BJ (cell line): ENCODE data around the gene HEMGN. TPM values are rescaled to one million over a fixed set of nuclear protein-coding genes. Genes with fewer than 3 reads are reported as not detected.
"Not testable (repeated sequence)": the region's sequence is repeated elsewhere in the genome, so short reads cannot be mapped to it uniquely, and the experiment has no call there.

Source experiments
- CTCF ChIA-PET: fragments of 350-600 bp; formaldehyde crosslinking; extraction: SDS; loops from one replicate; lab custom pipeline; 2021; ENCODE audit warnings: antibody characterized with exemption, inconsistent platforms; lab: Yijun Ruan, JAX
- POLR2A ChIA-PET: fragments of 300-600 bp; sonication (Branson Sonifier 250); formaldehyde crosslinking; extraction: SDS; loops from one replicate; lab custom pipeline; 2021; ENCODE audit warnings: antibody characterized with exemption; lab: Charles Lee
- DNase-seq: peaks from one replicate; pipeline ENCODE4 v3.0.0-alpha.2; 2011; ENCODE audit warnings: low read depth
- H3K27me3 ChIP-seq: 2 replicates; pipeline ENCODE4 v1.6.0; 2011; ENCODE audit warnings: low read length; ENCODE audit not compliant: control insufficient read depth, insufficient read depth
- H3K36me3 ChIP-seq: 2 replicates; pipeline ENCODE4 v1.5.1; 2011; ENCODE audit warnings: low read length; ENCODE audit not compliant: control insufficient read depth, insufficient read depth
- H3K4me3 ChIP-seq: 2 replicates; pipeline ENCODE4 v1.5.1; 2011; ENCODE audit warnings: low read depth, mild to moderate bottlenecking, control low read depth, low read length
- polyA plus RNA-seq: library from polyadenylated mRNA; depleted of rRNA; stranded (reverse); fragments of >200 nt; gene quantifications from 2 replicates; pipeline ENCODE4 v1.2.3, GENCODE V29; 2011
- TF ChIP-seq, protein P1 (sequence below): IDR thresholded peaks from 2 replicates; pipeline ENCODE4 v1.5.1; 2011; ENCODE audit warnings: low read depth, mild to moderate bottlenecking, control low read depth, inconsistent platforms, low read length, moderate library complexity; ENCODE audit not compliant: insufficient read depth

Gene HEMGN
- polyA plus RNA-seq, 1 experiment = not detected

DNA sequence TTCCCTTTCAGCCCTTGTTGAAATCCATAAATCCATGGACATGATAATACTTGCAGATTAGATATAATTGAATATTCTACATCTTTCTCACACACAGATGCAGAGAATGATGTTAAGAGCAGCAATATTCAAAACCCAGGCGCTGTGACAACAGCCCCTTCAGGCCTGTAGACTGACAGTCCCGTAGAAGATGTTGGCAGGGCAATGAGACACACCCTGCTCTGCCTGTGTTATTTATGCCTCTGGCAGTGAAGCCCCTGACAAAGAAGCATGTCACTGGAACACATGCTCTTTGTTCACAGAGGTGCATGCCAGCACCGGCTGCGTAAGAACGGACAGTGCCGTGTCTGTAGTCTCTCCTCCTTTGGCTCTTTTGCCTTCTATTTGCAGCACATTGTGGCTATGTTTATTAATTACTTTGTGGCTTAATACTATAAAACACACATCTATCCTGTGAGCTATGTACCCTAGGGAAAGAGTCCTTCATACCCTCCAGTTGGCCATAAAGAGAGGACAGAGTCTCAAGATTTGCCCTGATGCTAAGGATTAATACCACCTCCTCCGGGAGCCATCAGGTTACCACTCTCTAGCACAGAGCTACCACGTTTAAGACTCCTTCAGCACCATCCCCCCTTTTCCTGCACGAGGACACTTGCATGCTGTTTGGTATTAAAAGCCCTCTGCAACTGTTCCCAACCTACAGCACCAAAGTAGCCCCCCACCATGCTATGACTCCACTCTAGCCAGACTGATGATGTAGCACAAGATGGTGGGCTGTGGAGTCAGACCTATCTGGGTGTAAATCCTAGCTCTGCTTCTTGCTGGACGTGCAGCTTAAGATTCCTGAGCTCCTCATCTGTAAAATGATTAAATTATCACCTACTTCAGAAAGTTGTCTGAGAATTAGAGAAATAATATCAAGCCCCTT, 43.2 kb upstream of the HEMGN start:
- H3K36me3 ChIP-seq = no peaks in the 10 kb centered on the region
- POLR2A ChIA-PET = no interaction called here
- TF ChIP-seq, protein P1, sequence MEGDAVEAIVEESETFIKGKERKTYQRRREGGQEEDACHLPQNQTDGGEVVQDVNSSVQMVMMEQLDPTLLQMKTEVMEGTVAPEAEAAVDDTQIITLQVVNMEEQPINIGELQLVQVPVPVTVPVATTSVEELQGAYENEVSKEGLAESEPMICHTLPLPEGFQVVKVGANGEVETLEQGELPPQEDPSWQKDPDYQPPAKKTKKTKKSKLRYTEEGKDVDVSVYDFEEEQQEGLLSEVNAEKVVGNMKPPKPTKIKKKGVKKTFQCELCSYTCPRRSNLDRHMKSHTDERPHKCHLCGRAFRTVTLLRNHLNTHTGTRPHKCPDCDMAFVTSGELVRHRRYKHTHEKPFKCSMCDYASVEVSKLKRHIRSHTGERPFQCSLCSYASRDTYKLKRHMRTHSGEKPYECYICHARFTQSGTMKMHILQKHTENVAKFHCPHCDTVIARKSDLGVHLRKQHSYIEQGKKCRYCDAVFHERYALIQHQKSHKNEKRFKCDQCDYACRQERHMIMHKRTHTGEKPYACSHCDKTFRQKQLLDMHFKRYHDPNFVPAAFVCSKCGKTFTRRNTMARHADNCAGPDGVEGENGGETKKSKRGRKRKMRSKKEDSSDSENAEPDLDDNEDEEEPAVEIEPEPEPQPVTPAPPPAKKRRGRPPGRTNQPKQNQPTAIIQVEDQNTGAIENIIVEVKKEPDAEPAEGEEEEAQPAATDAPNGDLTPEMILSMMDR = no peak
- no peak for DNase-seq
- H3K27me3 ChIP-seq = no peaks in the 10 kb centered on the region; the same call in 1 of the 2 replicates
- CTCF ChIA-PET = interaction anchor here (0.6 to 1.7 kb wide), 4 partner anchors 22 to 254 kb away, joined by 3 to 7 read pairs (median 4); partner anchors contain the start of gene TRMO
- H3K4me3 ChIP-seq = no peak overlapping the region

DNA sequence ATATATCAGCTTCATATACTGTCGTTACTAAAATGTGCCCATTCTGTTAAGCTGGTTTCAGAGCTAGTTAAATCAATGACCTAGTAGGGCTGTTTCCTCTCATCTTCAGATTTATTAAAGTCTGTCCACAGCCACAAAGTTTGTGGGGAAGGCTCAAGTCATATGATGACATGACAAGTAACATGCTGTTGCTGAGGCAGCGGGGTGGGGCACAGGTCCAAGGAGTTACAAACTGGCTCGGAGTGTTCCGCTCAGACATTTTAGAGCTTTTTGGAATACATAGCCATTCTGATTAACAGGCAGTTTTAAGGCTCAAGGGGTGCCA, 42.5 kb upstream of the HEMGN start:
- Histone ChIP-seq H3K36me3 (no peaks in the 10 kb centered on the region), H3K27me3 (no peaks in the 10 kb centered on the region; the same call in 1 of the 2 replicates), H3K4me3 (no peak overlapping the region)
- TF ChIP-seq, protein P1 = no peak
- no peak for DNase-seq
- CTCF ChIA-PET = interaction anchor here (1.1 to 1.5 kb wide), 2 partner anchors 10 to 57 kb away, joined by 3 to 7 read pairs; partner anchors contain the start of gene TRMO
- POLR2A ChIA-PET = no interaction called here

DNA sequence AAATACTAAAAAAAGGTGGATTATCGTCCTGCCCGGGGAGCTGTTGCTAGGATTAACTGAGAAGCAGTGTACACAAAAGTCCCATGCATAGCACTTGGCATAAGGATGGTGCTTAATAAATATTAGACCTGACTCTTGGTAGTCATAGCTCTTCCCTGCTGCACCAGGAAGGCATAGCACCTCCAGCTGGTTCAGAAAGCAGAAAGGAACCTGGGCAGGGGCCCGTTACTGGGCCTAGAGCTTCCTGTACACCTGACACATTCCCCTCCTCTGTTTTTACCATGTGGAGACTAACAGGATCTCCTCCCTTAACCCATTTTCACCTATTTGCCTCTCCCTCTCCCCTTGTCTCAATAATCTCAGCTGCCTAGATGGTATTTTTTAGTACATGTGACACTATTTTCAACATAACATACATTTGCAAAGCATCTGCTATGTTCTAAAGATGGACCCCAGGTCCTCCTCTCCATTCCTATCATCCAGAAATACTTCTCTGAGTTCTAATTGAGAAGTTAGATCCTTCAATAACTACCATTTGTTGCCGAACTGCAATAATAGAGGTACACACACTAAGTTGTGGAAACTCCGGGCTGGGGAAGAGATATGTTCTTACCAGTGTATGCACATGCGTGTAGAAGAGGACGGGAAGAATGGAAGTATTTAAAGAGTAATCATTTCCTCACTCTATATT, 42.0 kb upstream of the HEMGN start:
- Histone ChIP-seq H3K36me3 (no peaks in the 10 kb centered on the region), H3K4me3 (no peak overlapping the region), H3K27me3 (no peaks in the 10 kb centered on the region; the same call in 1 of the 2 replicates)
- CTCF ChIA-PET = interaction anchor here (0.8 to 1.5 kb wide), 3 partner anchors 10 to 57 kb away, joined by 3 to 7 read pairs (median 3); partner anchors contain the start of gene TRMO
- TF ChIP-seq, protein P1 = no peak
- DNase-seq = no peak
- POLR2A ChIA-PET = no interaction called here

DNA sequence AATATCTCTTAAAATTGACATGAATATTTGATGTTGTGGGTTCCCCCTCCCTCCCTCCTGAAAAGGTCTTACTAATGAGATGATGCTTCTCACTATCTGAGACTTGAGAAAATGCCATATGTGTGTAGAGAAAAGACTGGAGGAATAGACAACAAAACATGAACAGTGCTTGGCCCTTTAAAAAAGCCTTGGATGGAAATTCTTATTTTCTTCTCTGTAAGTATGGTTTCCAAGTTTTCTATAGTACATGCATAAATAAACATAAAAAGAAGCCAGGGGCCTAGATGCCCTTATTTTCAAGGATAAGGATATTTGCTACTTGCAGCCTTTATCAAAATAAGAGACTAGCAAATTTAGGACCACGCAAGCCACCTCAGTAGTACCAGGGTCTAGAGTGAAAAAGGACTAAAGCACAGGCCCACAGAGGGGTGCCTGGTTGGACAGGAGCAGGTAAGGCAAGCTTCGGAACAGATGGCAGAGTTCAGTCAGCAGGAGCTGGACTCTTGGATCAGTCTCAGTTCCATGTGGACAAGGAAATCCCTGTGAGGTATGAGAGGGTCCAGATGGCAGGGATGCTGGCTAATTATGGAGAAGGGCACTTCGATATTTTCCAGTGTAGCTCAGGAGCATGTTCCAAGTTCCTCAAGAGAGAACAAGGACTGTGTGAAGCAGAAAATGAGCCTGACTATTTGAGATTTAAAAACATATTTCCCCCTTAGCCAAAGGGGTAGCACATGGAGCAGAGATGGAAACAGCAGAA, 40.6 kb upstream of the HEMGN start:
- ChIA-PET POLR2A (no interaction called here), CTCF (no interaction called here)
- H3K27me3 ChIP-seq = no peaks in the 10 kb centered on the region; the same call in 1 of the 2 replicates
- TF ChIP-seq, protein P1 = no peak
- no peak overlapping the region for H3K4me3 ChIP-seq
- DNase-seq = no peak
- no peaks in the 10 kb centered on the region for H3K36me3 ChIP-seq

DNA sequence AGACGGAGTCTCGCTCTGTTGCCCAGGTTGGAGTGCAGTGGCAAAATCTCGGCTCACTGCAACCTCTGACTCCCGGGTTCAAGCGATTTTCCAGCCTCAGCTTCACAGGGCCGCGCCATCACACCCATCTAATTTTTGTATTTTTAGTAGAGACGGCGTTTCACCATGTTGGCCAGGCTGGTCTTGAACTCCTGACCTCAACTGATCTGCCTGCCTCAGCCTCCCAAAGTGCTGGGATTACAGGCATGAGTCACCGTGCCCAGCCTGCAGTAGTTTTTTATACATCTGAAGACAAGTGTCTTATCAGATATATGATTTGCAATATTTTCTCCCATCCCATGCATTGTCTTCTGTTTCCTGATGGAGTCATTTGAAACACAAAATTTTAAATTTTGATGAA, 38.7 kb upstream of the HEMGN start:
- H3K4me3 ChIP-seq, H3K27me3 ChIP-seq, H3K36me3 ChIP-seq, POLR2A ChIA-PET, DNase-seq, CTCF ChIA-PET: not testable (repeated sequence)
